H9 (cell line): Measurements from ENCODE around the gene PLCG1. TPM values are rescaled to one million over a fixed set of nuclear protein-coding genes. Genes with fewer than 3 reads are reported as not detected.

Experiments
- DNase-seq: peaks from one replicate; pipeline ENCODE4 v3.0.0-alpha.2; 2017
- H2AFZ ChIP-seq: one replicate; pipeline ENCODE4 v1.6.1; 2013; ENCODE audit warnings: mild to moderate bottlenecking, low read length, control low read depth, moderate library complexity
- H2AK5ac ChIP-seq: 2 replicates; pipeline ENCODE4 v1.6.1; 2013; ENCODE audit warnings: low read length, control low read depth, mixed read lengths; ENCODE audit not compliant: insufficient read length
- H2BK120ac ChIP-seq: one replicate; pipeline ENCODE4 v1.6.1; 2013; ENCODE audit warnings: low read depth, mild to moderate bottlenecking, low read length, control low read depth, inconsistent platforms; ENCODE audit not compliant: poor library complexity, severe bottlenecking
- H2BK12ac ChIP-seq: 2 replicates; pipeline ENCODE4 v1.6.1; 2013; ENCODE audit warnings: low read length, control low read depth, mixed read lengths, low read depth; ENCODE audit not compliant: insufficient read length
- H2BK15ac ChIP-seq: 2 replicates; pipeline ENCODE4 v1.6.1; 2013; ENCODE audit warnings: low read depth, low read length, control low read depth
- H2BK20ac ChIP-seq: one replicate; pipeline ENCODE4 v1.6.1; 2013; ENCODE audit warnings: low read depth, mild to moderate bottlenecking, low read length, control low read depth, inconsistent platforms; ENCODE audit not compliant: poor library complexity, severe bottlenecking
- H2BK5ac ChIP-seq: 2 replicates; pipeline ENCODE4 v1.6.1; 2013; ENCODE audit warnings: low read length, control low read depth, mixed read lengths; ENCODE audit not compliant: insufficient read length
- H3K14ac ChIP-seq: 2 replicates; pipeline ENCODE4 v1.6.1; 2013; ENCODE audit warnings: low read length, control low read depth; ENCODE audit not compliant: insufficient read depth
- H3K18ac ChIP-seq: 2 replicates; pipeline ENCODE4 v1.6.1; 2013; ENCODE audit warnings: low read depth, mild to moderate bottlenecking, mixed read lengths, low read length, control low read depth; ENCODE audit not compliant: insufficient read length
- H3K23ac ChIP-seq: 2 replicates; pipeline ENCODE4 v1.6.1; 2013; ENCODE audit warnings: low read length, control low read depth, mixed read lengths, low read depth; ENCODE audit not compliant: insufficient read length
- H3K23me2 ChIP-seq: 2 replicates; pipeline ENCODE4 v1.6.1; 2013; ENCODE audit warnings: low read depth, mild to moderate bottlenecking, mixed read lengths, low read length, control low read depth; ENCODE audit not compliant: insufficient read length, poor library complexity, severe bottlenecking
- H3K27ac ChIP-seq: 2 replicates; pipeline ENCODE4 v1.5.1; 2013; ENCODE audit warnings: low read length, control low read depth, mixed read lengths, low read depth; ENCODE audit not compliant: insufficient read length
- H3K27me3 ChIP-seq: 2 replicates; pipeline ENCODE4 v1.6.1; 2013; ENCODE audit warnings: low read length, control low read depth, inconsistent platforms; ENCODE audit not compliant: insufficient read depth
- H3K4ac ChIP-seq: 2 replicates; pipeline ENCODE4 v1.6.1; 2013; ENCODE audit warnings: low read depth, mild to moderate bottlenecking, control low read depth, inconsistent platforms, low read length, moderate library complexity
- H3K4me1 ChIP-seq: 2 replicates; pipeline ENCODE4 v1.6.1; 2013; ENCODE audit warnings: low read length, control low read depth, inconsistent platforms; ENCODE audit not compliant: insufficient read depth
- H3K4me2 ChIP-seq: 2 replicates; pipeline ENCODE4 v1.6.1; 2013; ENCODE audit warnings: low read length, control low read depth, mixed read lengths; ENCODE audit not compliant: insufficient read length, insufficient read depth
- H3K56ac ChIP-seq: 2 replicates; pipeline ENCODE4 v1.6.1; 2013; ENCODE audit warnings: low read depth, mild to moderate bottlenecking, mixed read lengths, low read length, control low read depth; ENCODE audit not compliant: insufficient read length
- H3K79me1 ChIP-seq: 2 replicates; pipeline ENCODE4 v1.6.1; 2013; ENCODE audit warnings: low read depth, mild to moderate bottlenecking, moderate library complexity, low read length, control low read depth, inconsistent platforms; ENCODE audit not compliant: insufficient read depth, poor library complexity, severe bottlenecking
- H3K79me2 ChIP-seq: 2 replicates; pipeline ENCODE4 v1.6.1; 2013; ENCODE audit warnings: low read length, control low read depth, inconsistent platforms; ENCODE audit not compliant: insufficient read depth
- H3K9ac ChIP-seq: 2 replicates; pipeline ENCODE4 v1.6.1; 2013; ENCODE audit warnings: low read length, control low read depth, mixed read lengths; ENCODE audit not compliant: insufficient read length; ENCODE audit errors: extremely low read depth
- H3K9me3 ChIP-seq: one replicate; pipeline ENCODE4 v1.6.1; 2013; ENCODE audit warnings: low read depth, low read length, inconsistent platforms; ENCODE audit not compliant: control insufficient read depth
- H3T11ph ChIP-seq: one replicate; pipeline ENCODE4 v1.6.1; 2013; ENCODE audit warnings: mild to moderate bottlenecking, low read length, control low read depth, inconsistent platforms
- H4K20me1 ChIP-seq: one replicate; pipeline ENCODE4 v1.6.1; 2013; ENCODE audit not compliant: control insufficient read depth, insufficient read length, insufficient read depth
- H4K5ac ChIP-seq: 2 replicates; pipeline ENCODE4 v1.6.1; 2013; ENCODE audit warnings: low read depth, mild to moderate bottlenecking, mixed read lengths, low read length, control low read depth; ENCODE audit not compliant: insufficient read length
- H4K8ac ChIP-seq: replicated peaks from 2 replicates; pipeline ENCODE4 v1.6.1; 2013; ENCODE audit warnings: low read length, control low read depth, mixed read lengths, low read depth; ENCODE audit not compliant: insufficient read length
- H4K91ac ChIP-seq: 2 replicates; pipeline ENCODE4 v1.6.1; 2013; ENCODE audit warnings: low read depth, mild to moderate bottlenecking, moderate library complexity, mixed read lengths, low read length, control low read depth; ENCODE audit not compliant: insufficient read length
- H3K27ac Mint-ChIP-seq, 3 experiments: 2 replicates in 2 of 3; 3 replicates in 1 of 3; pipeline ENCODE4 v1.8.0; 2020 to 2021; ENCODE audit warnings: mixed read lengths in 3 of 3, mild to moderate bottlenecking in 1 of 3, moderate library complexity in 1 of 3
- H3K27me3 Mint-ChIP-seq: 2 replicates; pipeline ENCODE4 v1.8.0; 2021; ENCODE audit warnings: low read depth, mild to moderate bottlenecking, moderate library complexity, mixed read lengths
- H3K36me3 Mint-ChIP-seq, 3 experiments: 2 replicates in 2 of 3; 3 replicates in 1 of 3; pipeline ENCODE4 v1.8.0; 2020 to 2021; ENCODE audit warnings: low read depth in 3 of 3, mixed read lengths in 3 of 3; ENCODE audit not compliant: insufficient read depth in 1 of 3
- H3K4me1 Mint-ChIP-seq, 2 experiments: 2 replicates each; pipeline ENCODE4 v1.8.0; 2020; ENCODE audit warnings: mixed read lengths in 2 of 2
- H3K4me3 Mint-ChIP-seq, 2 experiments: 2 replicates in 1 of 2; 3 replicates in 1 of 2; pipeline ENCODE4 v1.8.0; 2020 to 2021; ENCODE audit warnings: mild to moderate bottlenecking in 2 of 2, mixed read lengths in 2 of 2, moderate library complexity in 1 of 2
- H3K9me3 Mint-ChIP-seq, 2 experiments: 2 replicates in 1 of 2; 3 replicates in 1 of 2; pipeline ENCODE4 v1.8.0; 2020; ENCODE audit warnings: mild to moderate bottlenecking in 2 of 2, mixed read lengths in 2 of 2, moderate library complexity in 1 of 2
- CTCF ChIP-seq: fragments of 200-600 bp; sonication (generic); conservative IDR thresholded peaks from 3 replicates; pipeline ENCODE4 v1.8.0; 2021; ENCODE audit warnings: antibody characterized with exemption, mild to moderate bottlenecking
- WGBS: extraction: QIAGEN DNeasy Blood & Tissue Kit; methylation state at CpG from one replicate; pipeline ENCODE4 v1.1.7; 2013; ENCODE audit warnings: missing lambda C conversion rate, low lambda C conversion rate, mixed read lengths; ENCODE audit not compliant: insufficient read length; ENCODE audit errors: extremely low coverage; 5-methylcytosine and 5-hydroxymethylcytosine counted together
- total RNA-seq: library from RNA; stranded (reverse); gene quantifications from 2 replicates; pipeline ENCODE4 v1.2.1, GENCODE V29; 2021

Gene PLCG1
- total RNA-seq, 1 experiment from 2014 or later = 171 TPM

DNA sequence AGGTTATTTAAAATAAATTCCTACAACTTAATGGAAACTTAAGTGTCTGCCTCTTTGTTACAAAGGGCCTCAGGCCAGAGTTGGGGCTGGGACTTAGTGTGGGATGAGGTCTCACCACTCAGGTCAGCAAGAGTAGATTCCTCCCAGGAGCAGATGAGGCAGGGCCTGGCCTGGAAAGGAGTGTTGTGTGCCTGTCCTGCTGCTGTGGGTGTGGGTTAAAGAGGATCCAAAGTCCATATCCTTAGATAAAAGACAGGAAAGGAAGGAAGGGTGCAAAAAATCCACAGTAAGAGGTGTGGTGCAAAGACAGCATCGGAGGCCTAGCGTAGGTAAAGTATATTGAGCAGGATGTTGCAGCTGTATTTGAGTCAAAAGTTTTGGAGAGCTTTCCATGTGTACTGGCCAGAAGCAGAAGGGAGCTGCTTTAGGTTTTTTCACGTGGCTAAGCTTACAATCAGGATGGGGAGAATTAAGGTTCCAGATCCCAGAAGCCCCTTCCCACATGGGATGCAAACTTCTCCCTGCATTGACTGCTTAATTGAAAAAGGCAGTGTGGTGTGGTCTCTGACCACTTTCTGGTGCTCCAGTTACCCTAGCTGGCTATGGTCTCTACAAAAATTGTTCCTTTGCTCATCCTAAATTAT, 12.8 kb upstream of the PLCG1 start:
- WGBS = no CpG with 5 or more reads among the region's 3 CpGs
- Histone ChIP-seq H2BK5ac (no peak overlapping the region), H3K14ac (no peak overlapping the region), H3K9me3 (no peaks in the 10 kb centered on the region), H3K4me2 (no peak overlapping the region), H3K23ac (no peak overlapping the region), H3K23me2 (no peaks in the 10 kb centered on the region), H2BK120ac (no peak overlapping the region), H4K5ac (no peak overlapping the region), H3T11ph (no peak overlapping the region), H3K27me3 (no peaks in the 10 kb centered on the region), H2BK12ac (no peak overlapping the region), H4K91ac (no peak overlapping the region), H2AFZ (no peak overlapping the region), H3K79me1 (no peaks in the 10 kb centered on the region), H3K9ac (no peak overlapping the region), H3K79me2 (no peaks in the 10 kb centered on the region), H2AK5ac (no peak overlapping the region), H3K18ac (no peak overlapping the region), H3K27ac (no peak overlapping the region), H2BK15ac (no peak overlapping the region), H3K4ac (no peak overlapping the region), H3K56ac (no peak overlapping the region), H3K4me1 (no peaks in the 10 kb centered on the region), H4K8ac (no peak overlapping the region), H4K20me1 (no peaks in the 10 kb centered on the region), H2BK20ac (no peak overlapping the region)
- no peak overlapping the region for H3K4me3 Mint-ChIP-seq
- DNase-seq = no peak
- peaks cover 0 to 3% of the 10 kb centered on the region in 2 experiments; a peak in 2 of 5 replicates for H3K9me3 Mint-ChIP-seq
- no peaks in the 10 kb centered on the region for H3K27me3 Mint-ChIP-seq
- H3K4me1 Mint-ChIP-seq = no peaks in the 10 kb centered on the region
- H3K36me3 Mint-ChIP-seq = peaks cover 40 to 77% (median 46%) of the 10 kb centered on the region in 3 experiments
- H3K27ac Mint-ChIP-seq = peak overlapping the region in 2 of 3 experiments; percentile 17 to 45; a peak in 1 of 7 replicates
- no peak for TF ChIP-seq CTCF
